IMR-90 (cell line): ENCODE measurements around the gene TBC1D12. TPM values are rescaled to one million over a fixed set of nuclear protein-coding genes. Genes with fewer than 3 reads are reported as not detected.

ENCODE experiments used
- ATAC-seq: fragments of 200-7000 bp; cut with Tn5 transposase; 2 replicates; pipeline ENCODE4 v1.9.1; 2020; ENCODE audit warnings: low read depth, mild to moderate bottlenecking, moderate library complexity
- BruUV-seq: library from RNA; stranded (reverse); fragments of 400-500 nt; replicated peaks from 2 replicates; lab custom pipeline; 2021; lab: Mats Ljungman, UMichigan
- CTCF ChIA-PET: fragments of 300-600 bp; formaldehyde crosslinking; extraction: SDS; loops from one replicate; lab custom pipeline; 2021; ENCODE audit warnings: antibody characterized with exemption; lab: Yijun Ruan, JAX
- POLR2A ChIA-PET: fragments of 300-600 bp; sonication (Branson Sonifier 250); formaldehyde crosslinking; loops from one replicate; lab custom pipeline; 2022; ENCODE audit warnings: antibody characterized with exemption; ENCODE audit not compliant: unreplicated experiment; lab: Charles Lee
- DNase-seq: peaks from one replicate; pipeline ENCODE4 v3.0.0; 2013
- H2AFZ ChIP-seq: replicated peaks from 2 replicates; pipeline ENCODE3; 2013; ENCODE audit warnings: low read length, mild to moderate bottlenecking; ENCODE audit not compliant: poor library complexity
- H2AK5ac ChIP-seq: 2 replicates; pipeline ENCODE4 v1.6.1; 2013; ENCODE audit warnings: low read depth, low read length, inconsistent platforms
- H2AK9ac ChIP-seq: replicated peaks from 2 replicates; pipeline ENCODE3; 2013; ENCODE audit warnings: mild to moderate bottlenecking, low read depth, low read length, moderate library complexity; ENCODE audit not compliant: poor library complexity
- H2BK120ac ChIP-seq: 2 replicates; pipeline ENCODE4 v1.6.1; 2013; ENCODE audit warnings: low read depth, low read length, inconsistent platforms
- H2BK15ac ChIP-seq: 3 replicates; pipeline ENCODE4 v1.6.1; 2013; ENCODE audit warnings: low read depth, low read length, inconsistent platforms
- H2BK20ac ChIP-seq: 2 replicates; pipeline ENCODE4 v1.6.1; 2013; ENCODE audit warnings: low read depth, mild to moderate bottlenecking, inconsistent platforms, low read length, moderate library complexity
- H2BK5ac ChIP-seq: 2 replicates; pipeline ENCODE4 v1.6.1; 2013; ENCODE audit warnings: mild to moderate bottlenecking, low read depth, low read length, inconsistent platforms; ENCODE audit not compliant: poor library complexity, severe bottlenecking
- H3K14ac ChIP-seq: replicated peaks from 2 replicates; pipeline ENCODE4 v1.6.1; 2013; ENCODE audit warnings: low read depth, low read length, inconsistent platforms
- H3K18ac ChIP-seq: 2 replicates; pipeline ENCODE4 v1.6.1; 2013; ENCODE audit warnings: low read depth, low read length, control low read depth
- H3K23ac ChIP-seq: 2 replicates; pipeline ENCODE4 v1.6.1; 2013; ENCODE audit warnings: low read depth, low read length, inconsistent platforms
- H3K27ac ChIP-seq: 2 replicates; pipeline ENCODE4 v1.5.1; 2013; ENCODE audit warnings: mild to moderate bottlenecking, control low read depth, low read length; ENCODE audit not compliant: insufficient read depth
- H3K27me3 ChIP-seq: 2 replicates; pipeline ENCODE4 v1.6.1; 2013; ENCODE audit warnings: low read length; ENCODE audit not compliant: control insufficient read depth, insufficient read depth
- H3K36me3 ChIP-seq: 2 replicates; pipeline ENCODE4 v1.6.1; 2013; ENCODE audit warnings: low read length, mixed read lengths; ENCODE audit not compliant: control insufficient read depth, insufficient read depth
- H3K4ac ChIP-seq: 2 replicates; pipeline ENCODE4 v1.6.1; 2013; ENCODE audit warnings: low read depth, low read length, inconsistent platforms
- H3K4me1 ChIP-seq: 2 replicates; pipeline ENCODE4 v1.6.1; 2013; ENCODE audit warnings: low read length, mixed read lengths; ENCODE audit not compliant: control insufficient read depth, insufficient read depth
- H3K4me2 ChIP-seq: 2 replicates; pipeline ENCODE4 v1.6.1; 2013; ENCODE audit warnings: low read depth, mild to moderate bottlenecking, control low read depth, low read length, moderate library complexity
- H3K4me3 ChIP-seq: 2 replicates; pipeline ENCODE4 v1.5.1; 2013; ENCODE audit warnings: low read depth, mild to moderate bottlenecking, control low read depth, low read length, moderate library complexity; ENCODE audit not compliant: insufficient read depth
- H3K56ac ChIP-seq: 2 replicates; pipeline ENCODE4 v1.6.1; 2013; ENCODE audit warnings: low read length, inconsistent platforms; ENCODE audit not compliant: insufficient read depth; ENCODE audit errors: extremely low read depth
- H3K79me1 ChIP-seq, 2 experiments: 2 replicates each; pipeline ENCODE4 v1.6.1; 2013; ENCODE audit warnings: low read length in 2 of 2, inconsistent platforms in 1 of 2, low read depth in 1 of 2
- H3K9ac ChIP-seq: 2 replicates; pipeline ENCODE4 v1.6.1; 2013; ENCODE audit warnings: low read depth, low read length, control low read depth
- H3K9me1 ChIP-seq: 2 replicates; pipeline ENCODE4 v1.6.1; 2013; ENCODE audit warnings: low read length, inconsistent platforms; ENCODE audit not compliant: insufficient read depth
- H3K9me3 ChIP-seq: 2 replicates; pipeline ENCODE4 v1.6.1; 2013; ENCODE audit warnings: low read length; ENCODE audit not compliant: control insufficient read depth, insufficient read depth
- H4K20me1 ChIP-seq: 2 replicates; pipeline ENCODE4 v1.6.1; 2013; ENCODE audit warnings: low read length, inconsistent platforms; ENCODE audit not compliant: insufficient read depth
- H4K5ac ChIP-seq: 2 replicates; pipeline ENCODE4 v1.6.1; 2013; ENCODE audit warnings: mild to moderate bottlenecking, low read depth, low read length, control low read depth
- H4K8ac ChIP-seq, 2 experiments: 2 replicates each; pipeline ENCODE4 v1.6.1; 2013; ENCODE audit warnings: low read depth in 2 of 2, low read length in 2 of 2, control low read depth in 1 of 2, inconsistent platforms in 1 of 2
- H4K91ac ChIP-seq: 2 replicates; pipeline ENCODE4 v1.6.1; 2013; ENCODE audit warnings: low read depth, low read length, inconsistent platforms; ENCODE audit not compliant: insufficient read depth
- BHLHE40 ChIP-seq: fragments of 150-350 bp; IDR thresholded peaks from 2 replicates; pipeline ENCODE4 v1.6.1; 2016; ENCODE audit warnings: mild to moderate bottlenecking, low read depth, low read length
- CEBPB ChIP-seq: IDR thresholded peaks from 2 replicates; pipeline ENCODE4 v1.6.1; 2012; ENCODE audit warnings: low read depth, low read length, improper control_type of control experiment
- CHD1 ChIP-seq: IDR thresholded peaks from 2 replicates; pipeline ENCODE4 v1.6.1; 2012; ENCODE audit warnings: low read depth, low read length, improper control_type of control experiment
- CTCF ChIP-seq: conservative IDR thresholded peaks from 2 replicates; pipeline ENCODE4 v1.5.1; 2012; ENCODE audit warnings: mild to moderate bottlenecking, low read depth, low read length, improper control_type of control experiment
- ELK1 ChIP-seq: fragments of 150-350 bp; IDR thresholded peaks from 2 replicates; pipeline ENCODE4 v1.6.1; 2016; ENCODE audit warnings: low read depth, mild to moderate bottlenecking, low read length, moderate library complexity, borderline replicate concordance
- FOS ChIP-seq: fragments of 150-350 bp; IDR thresholded peaks from 2 replicates; pipeline ENCODE4 v1.6.1; 2016; ENCODE audit warnings: low read depth, low read length
- MAFK ChIP-seq: IDR thresholded peaks from 2 replicates; pipeline ENCODE4 v1.6.1; 2012; ENCODE audit warnings: low read depth, low read length, improper control_type of control experiment
- MAZ ChIP-seq: IDR thresholded peaks from 2 replicates; pipeline ENCODE4 v1.6.1; 2012; ENCODE audit warnings: low read depth, mild to moderate bottlenecking, low read length, improper control_type of control experiment, moderate library complexity, borderline replicate concordance
- MXI1 ChIP-seq: IDR thresholded peaks from 2 replicates; pipeline ENCODE4 v1.6.1; 2012; ENCODE audit warnings: low read depth, mild to moderate bottlenecking, low read length, moderate library complexity, borderline replicate concordance
- NFE2L2 ChIP-seq: fragments of 150-350 bp; IDR thresholded peaks from 2 replicates; pipeline ENCODE4 v1.6.1; 2016; ENCODE audit warnings: low read depth, mild to moderate bottlenecking, low read length
- POLR2A ChIP-seq: IDR thresholded peaks from 2 replicates; pipeline ENCODE4 v1.6.1; 2012; ENCODE audit warnings: mild to moderate bottlenecking, low read depth, low read length
- RAD21 ChIP-seq: IDR thresholded peaks from 2 replicates; pipeline ENCODE4 v1.6.1; 2012; ENCODE audit warnings: low read length, improper control_type of control experiment
- RCOR1 ChIP-seq: IDR thresholded peaks from 2 replicates; pipeline ENCODE4 v1.6.1; 2012; ENCODE audit warnings: mild to moderate bottlenecking, low read length, improper control_type of control experiment; ENCODE audit not compliant: insufficient replicate concordance
- RFX5 ChIP-seq: IDR thresholded peaks from 2 replicates; pipeline ENCODE4 v1.8.0; 2012; ENCODE audit warnings: low read depth, mild to moderate bottlenecking, low read length, moderate library complexity
- SMC3 ChIP-seq: fragments of 150-350 bp; IDR thresholded peaks from 2 replicates; pipeline ENCODE4 v1.6.1; 2016; ENCODE audit warnings: low read depth, mild to moderate bottlenecking, antibody characterized with exemption, low read length, moderate library complexity
- USF2 ChIP-seq: fragments of 150-350 bp; IDR thresholded peaks from 2 replicates; pipeline ENCODE4 v1.6.1; 2017; ENCODE audit warnings: mild to moderate bottlenecking, antibody characterized with exemption, low read length, low read depth
- dilution Hi-C: fragments of 300-500 bp; cut with HindIII; formaldehyde crosslinking; loops from one replicate; pipeline ENCODE4 v1.14.3; 2018; ENCODE audit warnings: low sequenced_read_pairs; ENCODE audit not compliant: unreplicated experiment
- in situ Hi-C: fragments of 300-500 bp; cut with MboI; formaldehyde crosslinking; loops from 3 replicates; pipeline ENCODE4 v1.14.3; 2019; ENCODE audit warnings: low sequenced_read_pairs, inconsistent platforms, mixed read lengths
- intact Hi-C: fragments of 100-400 bp; cut with micrococcal nuclease; formaldehyde crosslinking; loops from 2 replicates; pipeline ENCODE4 v1.10.0; 2022
- polyA plus RNA-seq, 3 experiments: library from polyadenylated mRNA; depleted of rRNA; stranded (reverse); fragments of >200 nt; gene quantifications; 2 replicates each; pipeline ENCODE4 v1.2.3, GENCODE V29; 2012; ENCODE audit warnings: low replicate concordance in 1 of 3
- total RNA-seq: library from RNA; depleted of rRNA; stranded (reverse); fragments of >200 nt; gene quantifications from 2 replicates; pipeline ENCODE4 v1.2.3, GENCODE V29; 2012

TBC1D12 gene
- total and polyA plus RNA-seq, 2 of the 4 experiments (the other 2 are of a cell fraction): 1.9 to 5.4 TPM

GRCh38 chr10:94405406-94405805 lies 3.1 kb downstream of the TBC1D12 start:
- no peaks in the 10 kb centered on the region for H3K27me3 ChIP-seq
- ChIA-PET POLR2A (no interaction called here), CTCF (no interaction called here)
- no peaks in the 10 kb centered on the region for H3K9me3 ChIP-seq
- H4K20me1 ChIP-seq: no peaks in the 10 kb centered on the region
- no peak for ATAC-seq
- H2BK15ac ChIP-seq: no peak overlapping the region
- H3K56ac ChIP-seq: no peak overlapping the region
- H3K4me3 ChIP-seq: no peak overlapping the region
- dilution Hi-C loops: no loop called here
- H3K27ac ChIP-seq: no peak overlapping the region
- H3K79me1 ChIP-seq: peaks cover 6 to 37% of the 10 kb centered on the region in 2 experiments; a peak in 3 of 4 replicates
- H2AK9ac ChIP-seq: no peak overlapping the region
- in situ Hi-C loops: no loop called here
- no peak overlapping the region for H3K14ac ChIP-seq
- no peak overlapping the region for H2BK5ac ChIP-seq
- no peak for TF ChIP-seq MAZ
- TF ChIP-seq ELK1: no peak
- TF ChIP-seq CEBPB: no peak
- no peak for TF ChIP-seq NFE2L2
- no peak for TF ChIP-seq SMC3
- no peak for TF ChIP-seq CTCF
- TF ChIP-seq BHLHE40: no peak
- no peak for TF ChIP-seq MXI1
- TF ChIP-seq RCOR1: no peak
- TF ChIP-seq FOS: no peak
- TF ChIP-seq POLR2A: no peak
- no peak for TF ChIP-seq RAD21
- no peak for TF ChIP-seq CHD1
- TF ChIP-seq USF2: no peak
- TF ChIP-seq RFX5: no peak
- TF ChIP-seq MAFK: no peak
- H3K4me2 ChIP-seq: no peak overlapping the region
- intact Hi-C loops: no loop called here
- no peak overlapping the region for H3K9ac ChIP-seq
- H4K8ac ChIP-seq: no peak overlapping the region
- H2AK5ac ChIP-seq: no peak overlapping the region
- H2AFZ ChIP-seq: no peak overlapping the region
- no TSS peak for BruUV-seq
- no peaks in the 10 kb centered on the region for H3K4me1 ChIP-seq
- H4K5ac ChIP-seq: no peak overlapping the region
- H2BK20ac ChIP-seq: no peak overlapping the region
- H3K4ac ChIP-seq: no peak overlapping the region
- H3K18ac ChIP-seq: no peak overlapping the region
- H3K23ac ChIP-seq: no peak overlapping the region
- H2BK120ac ChIP-seq: no peak overlapping the region
- H3K36me3 ChIP-seq: no peaks in the 10 kb centered on the region
- DNase-seq: no peak
- H4K91ac ChIP-seq: no peak overlapping the region
- H3K9me1 ChIP-seq: no peaks in the 10 kb centered on the region; the same call in 1 of the 2 replicates
